COLO829 (cell line): ENCODE results near the gene ENTPD6.
"Not testable (repeated sequence)": the region's sequence is repeated elsewhere in the genome, so short reads cannot be mapped to it uniquely, and the experiment has no call there.

Experiments
- DNase-seq: peaks from one replicate; pipeline ENCODE4 v3.0.0; 2012; ENCODE audit warnings: low spot score

The ENTPD6 gene

DNA sequence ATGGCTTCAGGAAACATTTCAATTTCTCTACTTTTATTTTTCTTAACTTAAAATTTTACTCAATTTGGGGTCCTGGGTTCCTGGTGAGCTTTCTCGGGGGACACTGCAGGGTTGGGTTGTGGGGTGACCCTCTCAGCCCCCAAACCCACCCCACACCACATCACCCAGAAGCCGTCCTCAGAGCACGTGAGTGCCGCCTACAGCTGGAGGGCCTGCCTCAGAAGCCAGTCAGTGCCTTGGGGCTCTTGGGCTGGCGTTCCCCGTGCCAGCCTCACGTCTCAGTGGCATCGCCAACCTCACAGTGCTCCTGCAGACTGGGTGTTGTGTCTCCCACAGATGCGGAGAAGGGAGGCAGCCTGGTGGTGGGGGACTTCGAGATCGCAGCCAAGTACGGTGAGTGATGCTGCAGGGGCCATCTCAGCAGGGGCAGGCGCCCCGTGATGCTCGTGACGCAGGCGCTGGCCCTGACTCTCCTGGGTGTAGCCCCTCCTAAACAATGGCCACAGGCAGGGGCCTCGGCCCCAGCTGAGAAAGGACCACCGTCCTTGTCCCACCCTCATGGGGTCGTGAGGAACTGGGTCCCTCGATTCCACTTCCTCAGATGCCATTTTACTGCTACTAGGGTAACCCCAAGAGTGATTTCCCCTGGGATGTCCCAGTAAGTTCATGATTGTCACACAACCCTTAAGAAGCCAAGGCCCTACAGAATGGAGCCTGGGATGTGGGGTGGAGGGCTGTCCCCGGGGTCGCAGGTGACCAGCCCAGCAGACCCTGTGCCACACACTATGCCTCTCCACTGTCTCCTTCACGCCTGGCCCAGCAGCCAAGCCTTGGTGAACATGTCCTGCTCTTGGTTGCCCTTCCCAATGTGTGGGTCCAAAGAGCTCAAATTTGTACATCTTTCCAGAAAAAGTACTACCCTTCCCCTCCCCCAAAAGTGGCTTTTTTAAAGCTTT is 28.5 kb downstream of the ENTPD6 start:
- DNase-seq = no peak

GRCh38 chr20:25224941-25225340 is 29.4 kb downstream of the ENTPD6 start:
- no peak for DNase-seq

DNA sequence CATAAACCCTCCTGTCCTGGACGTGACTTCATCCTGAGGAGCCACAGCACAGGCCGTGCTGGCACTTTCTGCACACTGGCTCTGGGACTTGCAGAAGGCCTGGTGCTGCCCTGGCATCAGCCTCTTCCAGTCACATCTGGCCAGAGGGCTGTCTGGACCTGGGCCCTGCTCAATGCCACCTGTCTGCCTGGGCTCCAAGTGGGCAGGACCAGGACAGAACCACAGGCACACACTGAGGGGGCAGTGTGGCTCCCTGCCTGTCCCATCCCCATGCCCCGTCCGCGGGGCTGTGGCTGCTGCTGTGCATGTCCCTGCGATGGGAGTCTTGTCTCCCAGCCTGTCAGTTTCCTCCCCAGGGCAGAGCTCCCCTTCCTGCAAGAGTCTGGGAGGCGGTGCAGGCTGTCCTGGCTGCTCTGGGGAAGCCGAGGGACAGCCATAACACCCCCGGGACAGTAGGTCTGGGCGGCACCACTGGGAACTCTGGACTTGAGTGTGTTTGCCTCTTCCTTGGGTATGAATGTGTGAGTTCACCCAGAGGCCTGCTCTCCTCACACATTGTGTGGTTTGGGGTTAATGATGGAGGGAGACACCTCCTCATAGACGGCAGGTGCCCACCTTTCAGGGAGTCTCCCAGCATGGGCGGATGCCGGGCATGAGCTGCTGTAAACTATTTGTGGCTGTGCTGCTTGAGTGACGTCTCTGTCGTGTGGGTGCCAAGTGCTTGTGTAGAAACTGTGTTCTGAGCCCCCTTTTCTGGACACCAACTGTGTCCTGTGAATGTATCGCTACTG is 30.3 kb downstream of the ENTPD6 start:
- no peak for DNase-seq

- no peak for DNase-seq
Observed at GRCh38 chr20:25226433-25227316, 31.2 kb downstream of the ENTPD6 start.

- DNase-seq = no peak
Observed at GRCh38 chr20:25227317-25227831, 31.9 kb downstream of the ENTPD6 start.

DNA sequence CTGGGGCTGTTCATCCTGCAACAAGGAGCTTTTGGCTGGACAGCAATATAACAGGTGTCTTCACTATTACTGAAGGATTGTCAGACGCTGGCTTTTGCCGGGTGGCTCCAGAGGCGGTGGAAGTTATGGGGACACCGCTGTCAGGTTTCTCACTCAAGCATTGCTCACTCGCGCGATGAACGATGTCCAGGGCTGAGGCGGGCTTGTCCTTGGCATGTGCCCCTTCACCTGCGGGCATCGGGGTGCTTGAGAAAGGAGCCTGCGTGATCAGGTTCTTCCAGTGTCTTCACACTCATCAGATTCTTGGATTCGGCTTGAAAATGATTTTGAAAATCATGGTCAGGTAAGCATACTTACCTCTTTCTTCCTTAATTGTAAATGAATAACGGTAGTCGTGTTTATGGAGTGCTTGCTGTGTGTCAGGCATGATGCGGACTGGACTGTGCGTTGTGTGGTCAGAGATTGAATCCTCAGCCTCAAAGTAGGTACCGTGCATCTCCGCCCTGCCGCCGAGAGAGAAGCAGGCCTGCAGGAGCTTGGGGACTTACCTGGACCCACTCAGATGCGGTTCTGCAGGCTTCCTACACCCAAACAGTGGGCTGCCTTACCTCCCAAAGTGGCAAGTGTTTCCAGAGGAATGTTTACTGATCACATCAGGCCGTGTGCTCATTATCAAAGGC is 34.1 kb downstream of the ENTPD6 start:
- no peak for DNase-seq

GRCh38 chr20:25230166-25230831 is 34.8 kb downstream of the ENTPD6 start:
- no peak for DNase-seq

DNA sequence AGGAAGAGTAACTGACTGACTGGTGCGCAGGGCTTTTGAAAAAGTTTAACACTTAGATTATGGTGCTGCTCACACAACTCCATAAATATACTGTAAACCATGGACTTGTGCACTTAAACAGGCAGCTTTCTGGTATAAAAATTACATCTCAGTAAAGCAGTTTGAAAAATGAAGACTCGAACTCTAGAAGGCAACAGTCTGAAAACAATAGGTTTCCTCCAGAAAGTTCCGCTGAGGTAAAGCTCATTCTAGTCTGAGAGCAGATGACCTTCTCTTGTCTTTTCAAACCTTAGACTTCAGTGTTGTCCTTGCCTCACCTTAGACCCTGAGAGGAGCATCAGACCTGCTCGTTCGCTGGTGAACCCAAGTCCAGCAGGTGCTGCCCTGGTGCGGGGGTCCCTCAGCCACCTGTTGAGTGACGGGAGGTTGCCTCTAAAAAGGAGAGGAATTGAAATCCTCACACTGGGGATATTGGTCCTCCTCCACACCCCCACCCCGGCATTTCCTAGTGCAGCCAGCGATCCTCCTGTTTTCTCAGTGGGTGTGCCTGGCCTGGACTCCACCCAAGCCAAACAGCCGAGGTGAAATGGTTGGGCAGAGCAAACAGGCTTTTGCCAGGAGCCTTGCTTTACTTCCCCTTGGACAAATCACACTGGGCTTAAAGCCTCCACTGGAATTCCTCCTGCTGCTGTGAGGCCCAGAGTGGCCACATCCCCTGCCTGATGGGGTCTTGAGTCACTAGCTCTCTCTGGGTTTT is 37.7 kb downstream of the ENTPD6 start:
- DNase-seq = no peak

GRCh38 chr20:25234009-25234849 is 38.7 kb downstream of the ENTPD6 start:
- DNase-seq = not testable (repeated sequence)

DNA sequence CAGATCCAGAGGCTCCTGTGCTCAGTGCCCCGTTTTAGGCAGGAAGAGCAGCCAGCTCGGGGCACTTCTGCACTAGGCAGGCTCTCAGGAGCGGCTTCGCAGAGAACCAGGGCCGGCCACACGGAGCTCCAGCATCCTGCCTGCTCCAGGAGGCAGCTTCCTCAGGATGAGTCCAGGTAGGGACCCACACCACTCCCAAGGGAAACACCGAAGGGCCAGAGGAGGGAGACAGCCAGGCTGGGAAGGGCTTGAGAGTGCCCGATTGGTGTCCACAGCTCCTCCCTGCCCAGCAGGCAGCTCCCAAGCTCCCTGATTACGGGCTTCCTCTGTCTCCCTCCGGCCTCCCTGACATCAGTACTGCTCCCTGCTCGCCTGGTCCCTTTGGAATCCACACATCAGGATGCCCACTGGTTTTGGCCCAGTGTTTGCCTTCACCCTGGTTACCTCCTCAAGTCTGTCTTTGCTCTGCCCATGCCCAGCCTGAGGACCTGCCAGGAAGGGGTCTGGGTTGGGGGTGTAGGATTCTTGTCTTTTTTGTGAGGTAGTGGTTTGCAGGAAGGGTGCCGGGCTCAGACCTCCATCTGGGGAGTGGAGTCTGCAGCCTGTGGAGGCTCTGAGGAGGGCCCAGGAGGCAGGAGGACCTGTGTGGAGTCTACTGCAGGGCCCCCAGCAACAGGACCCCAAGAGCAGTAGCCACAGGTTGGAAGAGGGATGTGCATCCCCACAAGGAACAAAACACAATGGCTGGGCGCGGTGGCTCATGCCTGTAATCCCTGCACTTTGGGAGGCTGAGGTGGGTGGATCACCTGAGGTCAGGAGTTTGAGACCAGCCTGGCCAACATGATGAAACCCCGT is 41.2 kb downstream of the ENTPD6 start:
- DNase-seq = no peak

- peak; percentile 98 for DNase-seq
Observed at GRCh38 chr20:25237610-25238318, 42.3 kb downstream of the ENTPD6 start.

DNA sequence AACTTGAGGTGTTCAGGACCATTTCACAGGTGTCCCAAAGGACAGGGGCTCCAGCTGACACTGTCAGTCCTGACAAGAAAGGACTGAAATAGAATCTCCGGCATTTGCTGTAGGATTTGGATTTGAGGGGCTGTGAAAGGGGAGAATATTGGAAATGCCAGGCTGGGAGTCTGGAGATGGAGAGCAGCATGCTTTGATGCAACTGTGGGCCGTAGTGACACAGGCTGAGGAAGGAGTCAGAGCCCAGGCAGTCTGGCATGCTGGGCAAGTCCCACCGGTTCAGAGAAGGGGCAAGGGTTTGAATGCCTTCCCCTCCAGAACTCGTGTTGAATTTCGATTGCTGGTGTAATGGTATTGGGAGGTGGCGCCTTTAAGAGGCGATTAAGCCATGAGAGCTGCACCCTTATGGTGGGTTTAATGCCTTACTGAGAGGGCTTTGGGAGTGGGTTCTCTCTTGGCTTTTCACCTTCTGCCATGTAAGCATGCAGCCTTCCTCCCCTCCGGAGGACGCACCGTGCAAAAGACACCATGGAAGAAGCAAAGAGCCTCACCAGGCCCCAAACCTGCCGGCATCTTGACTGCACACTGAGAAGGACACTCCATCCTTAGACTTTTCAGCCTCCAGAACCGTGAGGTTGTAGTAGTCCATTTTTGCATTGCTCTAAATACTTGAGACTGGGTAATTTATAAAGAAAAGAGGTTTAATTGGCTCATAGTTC is 43.0 kb downstream of the ENTPD6 start:
- DNase-seq = no peak

DNA sequence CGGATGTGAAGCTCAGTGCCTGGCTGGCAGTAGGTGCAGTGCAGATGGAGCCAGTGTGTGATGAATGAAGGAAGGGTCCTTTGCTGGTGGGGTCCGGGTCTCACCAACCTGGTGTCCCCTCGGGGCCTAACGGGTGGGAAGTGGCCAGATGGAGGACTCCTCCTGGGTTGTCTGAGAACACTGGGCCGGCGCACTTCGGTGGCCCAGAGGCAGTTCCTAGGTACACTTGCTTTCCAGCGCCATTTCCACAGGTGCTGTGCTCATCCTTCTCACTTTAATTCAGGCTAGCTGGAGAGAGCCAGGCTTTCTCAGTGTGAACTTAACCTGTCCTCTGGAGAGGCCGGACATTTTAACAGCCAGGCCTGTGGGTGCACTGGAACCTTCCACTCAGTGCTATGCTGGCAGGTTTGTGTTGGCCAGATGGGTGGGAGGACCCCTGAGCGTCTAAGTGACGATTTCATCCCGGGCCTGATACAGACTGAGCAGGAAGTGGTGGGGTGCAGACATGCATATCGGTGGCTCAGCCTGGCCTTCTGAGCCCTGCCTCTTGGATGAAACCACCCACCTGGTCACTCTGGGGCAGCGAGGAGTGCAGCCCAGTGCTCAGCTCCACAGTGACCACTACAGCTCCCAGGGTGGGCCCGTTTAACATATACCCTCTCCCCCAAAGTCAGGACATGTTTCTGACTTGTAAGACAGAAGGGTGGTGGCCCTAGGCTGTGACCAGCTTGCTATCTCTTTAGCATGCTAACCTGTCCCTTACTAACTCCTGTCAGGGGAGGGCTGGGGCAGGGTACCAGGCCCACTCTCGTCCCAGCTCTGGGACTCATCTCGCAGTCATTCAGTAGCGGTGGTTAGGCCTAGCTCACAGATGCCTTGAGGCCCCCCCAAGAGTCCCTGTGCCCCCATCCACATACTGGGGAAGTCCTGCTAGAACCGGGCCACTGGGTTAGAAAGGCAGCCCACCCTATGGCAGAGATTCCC is 44.2 kb downstream of the ENTPD6 start:
- DNase-seq = no peak

DNA sequence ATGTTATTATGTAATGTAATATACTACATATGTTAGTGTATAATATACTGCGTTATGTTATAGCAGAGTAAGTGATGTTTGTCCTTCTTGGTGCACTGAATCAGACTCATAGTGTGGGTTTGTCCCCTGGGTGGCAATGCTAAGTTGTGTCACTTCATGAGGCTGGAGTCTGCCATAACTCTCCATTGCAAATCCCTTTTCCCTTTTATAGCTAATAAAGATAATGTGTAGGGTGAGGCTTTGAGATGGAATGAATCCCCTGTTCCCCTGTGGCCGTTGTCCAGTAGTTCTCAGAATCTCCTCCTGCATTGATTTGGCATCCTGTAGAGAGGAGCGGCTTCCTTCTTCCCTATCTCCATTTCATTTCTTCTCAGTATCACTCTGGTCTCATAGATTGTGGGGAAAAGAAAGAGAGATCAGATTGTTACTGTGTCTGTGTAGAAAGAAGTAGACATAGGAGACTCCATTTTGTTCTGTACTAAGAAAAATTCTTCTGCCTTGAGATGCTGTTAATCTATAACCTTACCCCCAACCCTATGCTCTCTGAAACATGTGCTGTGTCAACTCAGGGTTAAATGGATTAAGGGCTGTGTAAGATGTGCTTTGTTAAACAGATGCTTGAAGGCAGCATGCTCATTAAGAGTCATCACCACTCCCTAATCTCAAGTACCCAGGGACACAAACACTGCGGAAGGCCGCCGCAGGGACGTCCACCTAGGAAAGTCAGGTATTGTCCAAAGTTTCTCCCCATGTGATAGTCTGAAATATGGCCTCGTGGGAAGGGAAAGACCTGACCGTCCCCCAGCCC is 45.5 kb downstream of the ENTPD6 start:
- not testable (repeated sequence) for DNase-seq

- DNase-seq = not testable (repeated sequence)
Observed at GRCh38 chr20:25241659-25241955, 46.1 kb downstream of the ENTPD6 start.
